Lung (tissue), 12 donors: ENCODE results near the gene FCN1. TPM values are rescaled to one million over a fixed set of nuclear protein-coding genes. Genes with fewer than 3 reads are reported as not detected.

Experiments
- ATAC-seq: fragments of 200-7000 bp; cut with Tn5 transposase; one replicate; pipeline ENCODE4 v1.9.1; 2020; ENCODE audit warnings: moderate number of reproducible peaks; ENCODE audit not compliant: insufficient read depth, low FRiP score
- DNase-seq, 3 donors: peaks; one replicate each; pipeline ENCODE4 v3.0.0-alpha.2; 2013 to 2017
- H3K27ac ChIP-seq, 2 donors: one replicate each; pipeline ENCODE4 v1.5.1; 2013; ENCODE audit warnings: mild to moderate bottlenecking in 2 of 2, moderate library complexity in 2 of 2, control low read depth in 1 of 2, inconsistent platforms in 1 of 2, low read depth in 1 of 2, low read length in 1 of 2
- H3K27me3 ChIP-seq, 3 donors: one replicate each; pipeline ENCODE4 v1.5.1; 2013; ENCODE audit warnings: low read length in 2 of 3; ENCODE audit not compliant: control insufficient read depth in 3 of 3, insufficient read depth in 3 of 3
- H3K36me3 ChIP-seq, 4 donors: one replicate each; pipeline ENCODE4 v1.5.1; 2013; ENCODE audit warnings: low read length in 4 of 4, mild to moderate bottlenecking in 1 of 4, moderate library complexity in 1 of 4; ENCODE audit not compliant: control insufficient read depth in 4 of 4, insufficient read depth in 4 of 4
- H3K4me1 ChIP-seq, 5 donors: one replicate each; pipeline ENCODE4 v1.5.1; 2013; ENCODE audit warnings: low read length in 5 of 5, mild to moderate bottlenecking in 2 of 5, moderate library complexity in 1 of 5; ENCODE audit not compliant: control insufficient read depth in 5 of 5, insufficient read depth in 5 of 5
- H3K4me3 ChIP-seq: one replicate; pipeline ENCODE4 v1.5.1; 2013; ENCODE audit warnings: mild to moderate bottlenecking, control low read depth, moderate library complexity
- H3K9ac ChIP-seq, 2 donors: one replicate each; pipeline ENCODE4 v1.5.1; 2013; ENCODE audit warnings: low read length in 2 of 2, control low read depth in 1 of 2; ENCODE audit not compliant: insufficient read depth in 1 of 2
- H3K9me3 ChIP-seq, 4 donors: one replicate each; pipeline ENCODE4 v1.5.1; 2013; ENCODE audit warnings: low read length in 3 of 4, mild to moderate bottlenecking in 1 of 4, moderate library complexity in 1 of 4; ENCODE audit not compliant: control insufficient read depth in 4 of 4, insufficient read depth in 3 of 4
- WGBS, 2 donors: extraction: QIAGEN DNeasy Blood & Tissue Kit; methylation state at CpG; one replicate each; pipeline ENCODE4 v1.1.7; 2013; 5-methylcytosine and 5-hydroxymethylcytosine counted together
- polyA plus RNA-seq, 2 donors: library from polyadenylated mRNA; stranded (reverse); fragments of 200-250 nt; gene quantifications; one replicate each; pipeline ENCODE4 v1.2.1, GENCODE V29; 2013
- total RNA-seq, 2 donors: library from RNA; depleted of rRNA in 1 of 2; stranded (reverse); fragments of >200 nt in 1 of 2; gene quantifications; one replicate each; pipeline ENCODE4 v1.2.1, GENCODE V29; 2014 to 2021
- TF ChIP-seq, protein P1 (sequence below): IDR thresholded peaks from 2 replicates; pipeline ENCODE4 v1.5.1; 2012; ENCODE audit warnings: mild to moderate bottlenecking; ENCODE audit errors: control extremely low read depth, extremely low read depth
- donor health status: control.
- donor health status: control.
- donor health status: Bipolar disorder and iron deficiency.
- donor health status: healthy.
- donor health status: DM: yes; HTN: yes; CAD: no.

Gene FCN1
- total and polyA plus RNA-seq, 4 donors, result 18.7 to 149 (median 48.2) TPM

DNA sequence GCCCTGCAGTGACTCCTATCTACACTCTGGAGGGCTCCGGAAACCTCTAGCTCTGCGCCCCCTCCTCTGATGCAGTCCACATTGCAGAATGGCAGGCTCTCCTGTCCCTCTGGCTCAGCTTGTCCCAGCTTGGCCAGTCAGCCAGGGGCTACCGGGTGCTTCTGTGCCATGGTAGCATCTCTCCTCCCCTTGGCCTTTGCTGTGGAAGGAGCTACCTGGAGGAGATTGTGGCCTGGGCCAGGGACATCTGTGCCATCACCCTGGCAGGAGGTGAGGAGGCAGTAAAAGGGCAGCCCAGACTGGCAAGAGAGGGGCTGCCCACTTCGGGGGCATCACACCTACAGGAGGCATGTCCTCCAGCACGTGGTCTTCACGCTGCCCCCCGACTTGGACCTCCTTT is 38.1 kb upstream of the FCN1 start:
- H3K36me3 ChIP-seq, result no peaks in the 10 kb centered on the region
- no peak overlapping the region for H3K27ac ChIP-seq
- no peaks in the 10 kb centered on the region for H3K4me1 ChIP-seq
- H3K4me3 ChIP-seq, result no peak overlapping the region
- TF ChIP-seq, protein P1, sequence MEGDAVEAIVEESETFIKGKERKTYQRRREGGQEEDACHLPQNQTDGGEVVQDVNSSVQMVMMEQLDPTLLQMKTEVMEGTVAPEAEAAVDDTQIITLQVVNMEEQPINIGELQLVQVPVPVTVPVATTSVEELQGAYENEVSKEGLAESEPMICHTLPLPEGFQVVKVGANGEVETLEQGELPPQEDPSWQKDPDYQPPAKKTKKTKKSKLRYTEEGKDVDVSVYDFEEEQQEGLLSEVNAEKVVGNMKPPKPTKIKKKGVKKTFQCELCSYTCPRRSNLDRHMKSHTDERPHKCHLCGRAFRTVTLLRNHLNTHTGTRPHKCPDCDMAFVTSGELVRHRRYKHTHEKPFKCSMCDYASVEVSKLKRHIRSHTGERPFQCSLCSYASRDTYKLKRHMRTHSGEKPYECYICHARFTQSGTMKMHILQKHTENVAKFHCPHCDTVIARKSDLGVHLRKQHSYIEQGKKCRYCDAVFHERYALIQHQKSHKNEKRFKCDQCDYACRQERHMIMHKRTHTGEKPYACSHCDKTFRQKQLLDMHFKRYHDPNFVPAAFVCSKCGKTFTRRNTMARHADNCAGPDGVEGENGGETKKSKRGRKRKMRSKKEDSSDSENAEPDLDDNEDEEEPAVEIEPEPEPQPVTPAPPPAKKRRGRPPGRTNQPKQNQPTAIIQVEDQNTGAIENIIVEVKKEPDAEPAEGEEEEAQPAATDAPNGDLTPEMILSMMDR, result no peak
- no peak overlapping the region for H3K9ac ChIP-seq
- peaks cover 0 to 3% (median 0%) of the 10 kb centered on the region in 4 donors for H3K9me3 ChIP-seq
- DNase-seq (peak in 1 of 3 donors; percentile 7), ATAC-seq (no peak)
- H3K27me3 ChIP-seq, result no peaks in the 10 kb centered on the region
- 90 to 93% methylated on average over 7 of the region's 7 CpGs for WGBS, 2 donors

DNA sequence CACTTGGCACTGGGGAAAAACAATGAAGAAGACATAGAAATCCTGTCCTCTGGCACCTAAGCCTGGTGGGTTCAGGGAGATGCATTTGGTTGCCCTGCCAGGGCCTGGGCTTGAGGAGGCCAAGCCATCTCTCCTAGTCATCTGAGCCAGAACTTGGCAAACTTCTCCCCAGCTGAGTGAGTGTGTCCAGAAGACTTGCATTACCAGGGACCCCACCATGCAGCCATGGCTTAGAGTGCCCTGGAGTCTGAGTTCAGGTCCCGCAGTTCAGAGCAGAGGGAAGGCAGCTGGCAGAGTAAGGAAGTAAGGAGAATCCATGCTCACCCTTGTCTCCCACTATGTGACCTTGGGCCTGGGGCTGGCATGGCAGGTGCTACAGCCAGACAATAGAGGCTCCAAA is 37.4 kb upstream of the FCN1 start:
- Histone ChIP-seq H3K4me1 (no peaks in the 10 kb centered on the region), H3K9ac (no peak overlapping the region), H3K9me3 (peaks cover 0 to 3% (median 0%) of the 10 kb centered on the region in 4 donors), H3K27me3 (no peaks in the 10 kb centered on the region), H3K27ac (no peak overlapping the region), H3K4me3 (no peak overlapping the region), H3K36me3 (no peaks in the 10 kb centered on the region)
- WGBS, 2 donors, result 100% methylated on average over 1 of the region's 1 CpG
- TF ChIP-seq, protein P1, result no peak
- no peak for ATAC-seq
- peak in 1 of 3 donors; percentile 5 for DNase-seq

DNA sequence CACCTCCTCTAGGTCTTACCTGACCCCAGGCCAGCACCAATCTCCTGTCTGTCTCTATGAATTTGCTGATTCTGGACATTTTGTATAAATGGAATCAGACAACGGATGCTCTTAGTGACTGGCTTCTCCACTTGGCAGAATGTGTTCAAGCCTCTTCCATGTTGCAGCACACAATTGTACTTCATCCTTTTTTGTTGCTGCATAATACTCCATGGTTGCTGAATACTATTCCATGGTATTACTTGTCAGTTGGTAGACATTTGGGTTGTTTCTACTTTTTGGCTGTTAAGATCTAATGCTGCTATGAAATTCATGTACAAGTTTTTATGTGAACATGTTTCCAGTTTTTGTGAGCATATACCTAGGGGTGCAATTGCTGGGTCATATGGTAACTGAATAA is 34.3 kb upstream of the FCN1 start:
- Histone ChIP-seq H3K27ac (no peak overlapping the region), H3K36me3 (no peaks in the 10 kb centered on the region), H3K4me3 (no peak overlapping the region), H3K27me3 (no peaks in the 10 kb centered on the region), H3K9ac (no peak overlapping the region), H3K9me3 (no peaks in the 10 kb centered on the region), H3K4me1 (peaks cover 0 to 4% (median 0%) of the 10 kb centered on the region in 5 donors)
- WGBS, 2 donors, result 92 to 100% methylated on average over 1 of the region's 1 CpG
- TF ChIP-seq, protein P1, result no peak
- ATAC-seq, result no peak
- DNase-seq, result no peak

DNA sequence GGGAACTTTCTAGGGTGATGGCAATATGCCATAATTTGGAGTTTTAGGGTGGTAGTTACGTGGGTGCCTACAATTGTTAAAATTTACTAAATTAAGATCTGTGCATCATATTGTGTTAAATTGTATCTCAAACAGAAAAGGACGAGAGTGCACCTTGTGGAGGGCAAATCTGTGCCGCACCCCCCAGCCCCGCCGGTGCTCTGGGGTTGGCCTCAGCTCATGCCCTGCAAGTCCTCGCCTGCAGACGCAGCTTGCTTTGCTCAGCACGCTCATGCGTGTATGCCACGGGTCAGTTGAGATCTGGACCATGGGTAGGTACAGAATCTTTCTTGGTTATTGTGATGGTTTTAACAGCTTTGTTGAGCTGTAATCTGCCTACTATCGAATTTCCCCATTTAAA is 33.7 kb upstream of the FCN1 start:
- 95% methylated on average over 11 of the region's 11 CpGs for WGBS, 2 donors
- Histone ChIP-seq H3K36me3 (peaks cover 0 to 1% (median 0%) of the 10 kb centered on the region in 4 donors), H3K9me3 (no peaks in the 10 kb centered on the region), H3K9ac (no peak overlapping the region), H3K4me3 (no peak overlapping the region), H3K27me3 (peaks cover 0 to under 1% (median 0%) of the 10 kb centered on the region in 3 donors), H3K4me1 (peaks cover 0 to 4% (median 0%) of the 10 kb centered on the region in 5 donors), H3K27ac (no peak overlapping the region)
- TF ChIP-seq, protein P1, result no peak
- ATAC-seq (no peak), DNase-seq (no peak)
